SK-N-SH (cell line): ENCODE results near the gene GPR137B.

ENCODE experiments used
- EP300 ChIP-seq, 2 experiments: IDR thresholded peaks; 2 replicates each; pipeline versions ENCODE4 v1.4.0 to v1.6.1; 2012; ENCODE audit warnings: borderline replicate concordance in 1 of 2, low read depth in 1 of 2, low read length in 1 of 2
- POLR2AphosphoS5 ChIP-seq: IDR thresholded peaks from 2 replicates; pipeline ENCODE4 v1.6.1; 2012; ENCODE audit warnings: low read depth, low read length
- TAF1 ChIP-seq: IDR thresholded peaks from 2 replicates; pipeline ENCODE4 v1.6.1; 2012; ENCODE audit warnings: low read depth, mild to moderate bottlenecking, low read length, moderate library complexity, borderline replicate concordance
- TCF12 ChIP-seq: IDR thresholded peaks from 2 replicates; pipeline ENCODE4 v1.4.0; 2012
- TF ChIP-seq, protein P1 (sequence below): fragments of 200-600 bp; sonication (generic); IDR thresholded peaks from 2 replicates; pipeline ENCODE4 v1.6.1; 2017; ENCODE audit warnings: antibody characterized with exemption, mild to moderate bottlenecking, moderate library complexity

- TF ChIP-seq TCF12 (no peak), TAF1 (no peak), EP300 (IDR thresholded peaks at IDR 0.05; ENCODE audit: borderline replicate concordance in 1 of 2, low read depth in 1 of 2, low read length in 1 of 2) (no peak), POLR2AphosphoS5 (no peak)
- TF ChIP-seq, protein P1, sequence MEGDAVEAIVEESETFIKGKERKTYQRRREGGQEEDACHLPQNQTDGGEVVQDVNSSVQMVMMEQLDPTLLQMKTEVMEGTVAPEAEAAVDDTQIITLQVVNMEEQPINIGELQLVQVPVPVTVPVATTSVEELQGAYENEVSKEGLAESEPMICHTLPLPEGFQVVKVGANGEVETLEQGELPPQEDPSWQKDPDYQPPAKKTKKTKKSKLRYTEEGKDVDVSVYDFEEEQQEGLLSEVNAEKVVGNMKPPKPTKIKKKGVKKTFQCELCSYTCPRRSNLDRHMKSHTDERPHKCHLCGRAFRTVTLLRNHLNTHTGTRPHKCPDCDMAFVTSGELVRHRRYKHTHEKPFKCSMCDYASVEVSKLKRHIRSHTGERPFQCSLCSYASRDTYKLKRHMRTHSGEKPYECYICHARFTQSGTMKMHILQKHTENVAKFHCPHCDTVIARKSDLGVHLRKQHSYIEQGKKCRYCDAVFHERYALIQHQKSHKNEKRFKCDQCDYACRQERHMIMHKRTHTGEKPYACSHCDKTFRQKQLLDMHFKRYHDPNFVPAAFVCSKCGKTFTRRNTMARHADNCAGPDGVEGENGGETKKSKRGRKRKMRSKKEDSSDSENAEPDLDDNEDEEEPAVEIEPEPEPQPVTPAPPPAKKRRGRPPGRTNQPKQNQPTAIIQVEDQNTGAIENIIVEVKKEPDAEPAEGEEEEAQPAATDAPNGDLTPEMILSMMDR: no peak
These were observed 114.9 kb downstream of the GPR137B start for GRCh38 chr1:236257216-236257615.
